WERI-Rb-1 (cell line): ENCODE results near the gene SCNM1.

Experiments used
- DNase-seq: peaks from one replicate; pipeline ENCODE4 v3.0.0-alpha.2; 2020
- H3K27ac ChIP-seq: fragments of 250-450 bp; sonication (Bioruptor Pico); 2 replicates; pipeline ENCODE4 v1.5.1; 2020; ENCODE audit warnings: mild to moderate bottlenecking, moderate library complexity
- H3K27me3 ChIP-seq: fragments of 250-450 bp; sonication (Bioruptor Pico); 2 replicates; pipeline ENCODE4 v1.5.1; 2021; ENCODE audit warnings: mild to moderate bottlenecking, low read depth, moderate library complexity; ENCODE audit not compliant: insufficient read depth, severe bottlenecking
- H3K36me3 ChIP-seq: fragments of 250-450 bp; sonication (Bioruptor Pico); 2 replicates; pipeline ENCODE4 v1.5.1; 2020; ENCODE audit warnings: mild to moderate bottlenecking, moderate library complexity
- H3K4me3 ChIP-seq: 2 replicates; pipeline ENCODE4 v1.5.1; 2011; ENCODE audit warnings: low read depth, mild to moderate bottlenecking, control low read depth, low read length
- H3K9me3 ChIP-seq: fragments of 250-450 bp; sonication (Bioruptor Pico); 2 replicates; pipeline ENCODE4 v1.5.1; 2021; ENCODE audit warnings: mild to moderate bottlenecking, moderate library complexity; ENCODE audit not compliant: severe bottlenecking
- TF ChIP-seq, protein P1 (sequence below): IDR thresholded peaks from 2 replicates; pipeline ENCODE4 v1.5.1; 2011; ENCODE audit warnings: low read depth, mild to moderate bottlenecking, control low read depth, inconsistent platforms, low read length

The SCNM1 gene

GRCh38 chr1:151165281-151165737 lies 635 bp upstream of the SCNM1 start:
- H3K27ac ChIP-seq: peak overlapping the region; percentile 86
- H3K36me3 ChIP-seq: peaks cover 48% of the 10 kb centered on the region
- peak; percentile 98 for DNase-seq
- peak overlapping the region; percentile 84 for H3K4me3 ChIP-seq
- TF ChIP-seq, protein P1, sequence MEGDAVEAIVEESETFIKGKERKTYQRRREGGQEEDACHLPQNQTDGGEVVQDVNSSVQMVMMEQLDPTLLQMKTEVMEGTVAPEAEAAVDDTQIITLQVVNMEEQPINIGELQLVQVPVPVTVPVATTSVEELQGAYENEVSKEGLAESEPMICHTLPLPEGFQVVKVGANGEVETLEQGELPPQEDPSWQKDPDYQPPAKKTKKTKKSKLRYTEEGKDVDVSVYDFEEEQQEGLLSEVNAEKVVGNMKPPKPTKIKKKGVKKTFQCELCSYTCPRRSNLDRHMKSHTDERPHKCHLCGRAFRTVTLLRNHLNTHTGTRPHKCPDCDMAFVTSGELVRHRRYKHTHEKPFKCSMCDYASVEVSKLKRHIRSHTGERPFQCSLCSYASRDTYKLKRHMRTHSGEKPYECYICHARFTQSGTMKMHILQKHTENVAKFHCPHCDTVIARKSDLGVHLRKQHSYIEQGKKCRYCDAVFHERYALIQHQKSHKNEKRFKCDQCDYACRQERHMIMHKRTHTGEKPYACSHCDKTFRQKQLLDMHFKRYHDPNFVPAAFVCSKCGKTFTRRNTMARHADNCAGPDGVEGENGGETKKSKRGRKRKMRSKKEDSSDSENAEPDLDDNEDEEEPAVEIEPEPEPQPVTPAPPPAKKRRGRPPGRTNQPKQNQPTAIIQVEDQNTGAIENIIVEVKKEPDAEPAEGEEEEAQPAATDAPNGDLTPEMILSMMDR: no peak
- no peaks in the 10 kb centered on the region for H3K27me3 ChIP-seq
- H3K9me3 ChIP-seq: no peaks in the 10 kb centered on the region

DNA sequence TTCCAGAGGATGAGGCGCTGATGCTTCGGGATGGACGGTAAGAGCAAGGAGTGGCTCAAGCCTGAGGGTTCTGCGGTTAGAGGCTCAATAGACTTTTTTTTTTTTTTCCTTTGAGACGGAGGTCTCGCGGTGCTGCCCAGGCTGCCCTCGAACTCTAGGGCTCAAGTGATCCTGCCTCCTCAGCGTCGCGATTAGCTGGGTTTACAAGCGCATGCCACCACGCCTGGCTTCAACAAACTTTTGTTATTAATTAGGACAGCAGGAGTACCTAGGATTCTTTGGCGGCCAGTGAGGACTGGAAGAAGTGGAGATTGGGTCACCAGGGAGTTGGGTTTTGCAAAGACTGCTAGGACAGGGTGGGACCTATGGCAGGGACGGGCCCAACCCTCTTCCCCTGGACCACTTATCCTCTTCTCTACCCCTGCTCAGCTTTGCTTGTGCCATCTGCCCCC lies 587 bp downstream of the SCNM1 start:
- H3K36me3 ChIP-seq: peaks cover 46% of the 10 kb centered on the region
- H3K27ac ChIP-seq: peak overlapping the region; percentile 86

GRCh38 chr1:151167116-151167515 lies 1.2 kb downstream of the SCNM1 start:
- DNase-seq: no peak
- Histone ChIP-seq H3K27ac (no peak overlapping the region), H3K36me3 (peaks cover 40% of the 10 kb centered on the region), H3K4me3 (peak overlapping the region; percentile 84), H3K9me3 (no peaks in the 10 kb centered on the region), H3K27me3 (no peaks in the 10 kb centered on the region)
- TF ChIP-seq, protein P1: no peak

More for the DNA sequence above, 587 bp downstream of the SCNM1 start:
- TF ChIP-seq, protein P1: no peak
- H3K4me3 ChIP-seq: peak overlapping the region; percentile 84
- H3K9me3 ChIP-seq: no peaks in the 10 kb centered on the region
- no peak for DNase-seq
- H3K27me3 ChIP-seq: no peaks in the 10 kb centered on the region

- no peak for DNase-seq
- H3K4me3 ChIP-seq: no peak overlapping the region
- H3K27me3 ChIP-seq: no peaks in the 10 kb centered on the region
- H3K9me3 ChIP-seq: no peaks in the 10 kb centered on the region
- H3K27ac ChIP-seq: no peak overlapping the region; the same call in 1 of the 2 replicates
- H3K36me3 ChIP-seq: peaks cover 70% of the 10 kb centered on the region
- TF ChIP-seq, protein P1: no peak
Measured at GRCh38 chr1:151171190-151171589, 5.2 kb downstream of the SCNM1 start.

GRCh38 chr1:151175041-151175741 lies 9.2 kb downstream of the SCNM1 start:
- Histone ChIP-seq H3K27ac (peak overlapping the region; percentile 7; the same call in 1 of the 2 replicates), H3K4me3 (no peak overlapping the region), H3K27me3 (no peaks in the 10 kb centered on the region), H3K36me3 (peaks cover 82% of the 10 kb centered on the region), H3K9me3 (no peaks in the 10 kb centered on the region)
- DNase-seq: no peak
- TF ChIP-seq, protein P1: no peak
